ENCODE data around the gene SKP2. TPM values are rescaled to one million over a fixed set of nuclear protein-coding genes. Genes with fewer than 3 reads are reported as not detected.

The SKP2 gene
- total and polyA plus RNA-seq, 2 donors from 2014 or later, result 3.4 to 10.9 TPM

GRCh38 chr5:36156121-36156601 is 4.2 kb downstream of the SKP2 start:
- FAIRE-seq, result no peak
- Histone ChIP-seq H3K27ac (ENCODE audit: low read depth in 2 of 2, low read length in 2 of 2) (no peak overlapping the region), H3K27me3 (ENCODE audit: control insufficient read depth, insufficient read depth, low read length) (no peaks in the 10 kb centered on the region), H3K9me3 (ENCODE audit: control insufficient read depth in 2 of 3, insufficient read depth in 1 of 3, low read length in 3 of 3) (no peaks in the 10 kb centered on the region), H3K4me3 (ENCODE audit: low read length in 3 of 3) (no peak overlapping the region), H3K36me3 (ENCODE audit: control insufficient read depth in 2 of 3, insufficient read depth in 3 of 3, low read length in 3 of 3) (peaks cover 0 to 4% (median 2%) of the 10 kb centered on the region in 3 donors), H3K4me1 (ENCODE audit: control insufficient read depth in 2 of 3, insufficient read depth in 2 of 3, low read depth in 1 of 3, low read length in 3 of 3) (peaks cover 0 to 4% (median 3%) of the 10 kb centered on the region in 3 donors), H3K9ac (ENCODE audit: low read length in 3 of 3) (no peak overlapping the region)
- no peak for DNase-seq
- intact Hi-C loops (cut with DNase I), result no loop called here
- TF ChIP-seq CTCF (IDR thresholded peaks at IDR 0.05; ENCODE audit: borderline replicate concordance, extremely low read depth, insufficient read depth), result no peak

- Histone ChIP-seq H3K4me1 (ENCODE audit: control insufficient read depth in 2 of 3, insufficient read depth in 2 of 3, low read depth in 1 of 3, low read length in 3 of 3) (peaks cover 0 to 4% (median 3%) of the 10 kb centered on the region in 3 donors), H3K27me3 (ENCODE audit: control insufficient read depth, insufficient read depth, low read length) (no peaks in the 10 kb centered on the region), H3K27ac (ENCODE audit: low read depth in 2 of 2, low read length in 2 of 2) (no peak overlapping the region), H3K9me3 (ENCODE audit: control insufficient read depth in 2 of 3, insufficient read depth in 1 of 3, low read length in 3 of 3) (no peaks in the 10 kb centered on the region), H3K9ac (ENCODE audit: low read length in 3 of 3) (no peak overlapping the region), H3K36me3 (ENCODE audit: control insufficient read depth in 2 of 3, insufficient read depth in 3 of 3, low read length in 3 of 3) (peaks cover 0 to 4% (median 2%) of the 10 kb centered on the region in 3 donors), H3K4me3 (ENCODE audit: low read length in 3 of 3) (no peak overlapping the region)
- FAIRE-seq (no peak), DNase-seq (peak in 1 of 5 donors; percentile 4)
- no peak for TF ChIP-seq CTCF (IDR thresholded peaks at IDR 0.05; ENCODE audit: borderline replicate concordance, extremely low read depth, insufficient read depth)
- intact Hi-C loops (cut with DNase I), result no loop called here
Observed at GRCh38 chr5:36156619-36157018, 4.7 kb downstream of the SKP2 start.

- Histone ChIP-seq H3K4me1 (ENCODE audit: control insufficient read depth in 2 of 3, insufficient read depth in 2 of 3, low read depth in 1 of 3, low read length in 3 of 3) (no peaks in the 10 kb centered on the region), H3K27ac (ENCODE audit: low read depth in 2 of 2, low read length in 2 of 2) (no peak overlapping the region), H3K9ac (ENCODE audit: low read length in 3 of 3) (no peak overlapping the region), H3K36me3 (ENCODE audit: control insufficient read depth in 2 of 3, insufficient read depth in 3 of 3, low read length in 3 of 3) (peaks cover 0 to 4% (median 2%) of the 10 kb centered on the region in 3 donors), H3K4me3 (ENCODE audit: low read length in 3 of 3) (no peak overlapping the region), H3K9me3 (ENCODE audit: control insufficient read depth in 2 of 3, insufficient read depth in 1 of 3, low read length in 3 of 3) (no peaks in the 10 kb centered on the region), H3K27me3 (ENCODE audit: control insufficient read depth, insufficient read depth, low read length) (no peaks in the 10 kb centered on the region)
- DNase-seq, result peak in 1 of 5 donors; percentile 34
- intact Hi-C loops (cut with DNase I), result no loop called here
- FAIRE-seq, result no peak
- TF ChIP-seq CTCF (IDR thresholded peaks at IDR 0.05; ENCODE audit: borderline replicate concordance, extremely low read depth, insufficient read depth), result no peak
Observed at GRCh38 chr5:36158144-36158543, 6.2 kb downstream of the SKP2 start.

GRCh38 chr5:36160617-36161016 is 8.7 kb downstream of the SKP2 start:
- no peak for FAIRE-seq
- DNase-seq, result no peak
- H3K4me1 ChIP-seq (ENCODE audit: control insufficient read depth in 2 of 3, insufficient read depth in 2 of 3, low read depth in 1 of 3, low read length in 3 of 3), result no peaks in the 10 kb centered on the region
- TF ChIP-seq CTCF (IDR thresholded peaks at IDR 0.05; ENCODE audit: borderline replicate concordance, extremely low read depth, insufficient read depth), result no peak
- H3K27me3 ChIP-seq (ENCODE audit: control insufficient read depth, insufficient read depth, low read length), result no peaks in the 10 kb centered on the region
- no peaks in the 10 kb centered on the region for H3K9me3 ChIP-seq (ENCODE audit: control insufficient read depth in 2 of 3, insufficient read depth in 1 of 3, low read length in 3 of 3)
- no peak overlapping the region for H3K4me3 ChIP-seq (ENCODE audit: low read length in 3 of 3)
- no peak overlapping the region for H3K9ac ChIP-seq (ENCODE audit: low read length in 3 of 3)
- peaks cover 6 to 16% (median 14%) of the 10 kb centered on the region in 3 donors for H3K36me3 ChIP-seq (ENCODE audit: control insufficient read depth in 2 of 3, insufficient read depth in 3 of 3, low read length in 3 of 3)
- H3K27ac ChIP-seq (ENCODE audit: low read depth in 2 of 2, low read length in 2 of 2), result no peak overlapping the region
- intact Hi-C loops (cut with DNase I), result no loop called here

Measured in kidney (tissue), 14 donors.